ENCODE measurements around the gene LRRC23. TPM values are rescaled to one million over a fixed set of nuclear protein-coding genes. Genes with fewer than 3 reads are reported as not detected.

LRRC23 gene
- total RNA-seq, 2 experiments from 2014 or later: 3.2 to 4.7 TPM

DNA sequence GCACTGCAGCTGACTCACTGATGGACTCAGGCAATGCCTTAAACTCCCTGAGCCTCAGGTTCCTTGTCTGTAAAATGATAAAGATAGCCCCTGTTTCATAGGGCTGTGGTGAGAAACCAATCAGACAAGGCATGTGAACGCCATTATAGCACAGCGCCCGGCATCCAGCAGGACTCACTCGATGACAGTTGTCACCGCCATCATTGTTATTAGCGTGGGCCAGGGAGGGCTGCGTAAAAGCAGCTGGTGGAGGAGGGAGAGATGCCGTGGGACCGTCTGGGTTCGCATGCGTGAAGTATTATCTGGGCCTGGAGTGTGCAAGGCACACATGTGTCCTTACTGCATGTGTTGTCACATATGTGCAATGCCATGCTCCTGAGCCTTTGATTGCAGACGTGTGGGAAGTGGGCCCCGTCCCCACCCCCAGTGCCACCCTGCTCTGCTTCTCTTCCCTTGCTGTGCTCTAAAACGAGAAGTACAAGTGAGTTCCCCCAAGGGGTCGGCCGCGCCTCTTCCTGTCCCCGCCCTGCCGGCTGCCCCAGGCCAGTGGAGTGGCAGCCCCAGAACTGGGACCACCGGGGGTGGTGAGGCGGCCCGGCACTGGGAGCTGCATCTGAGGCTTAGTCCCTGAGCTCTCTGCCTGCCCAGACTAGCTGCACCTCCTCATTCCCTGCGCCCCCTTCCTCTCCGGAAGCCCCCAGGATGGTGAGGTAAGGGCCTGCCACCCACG is 46.4 kb downstream of the LRRC23 start, which contains the start of gene PTPN6:
TSS of gene PTPN6 (plus strand) at position 546 of the 730 bp plus-strand sequence. CDS start at position 703, 157 bp downstream.
- Histone ChIP-seq H3K4me3 (ENCODE audit: low read length) (peak within 1 kb of the TSS; percentile 98), H3K27me3 (ENCODE audit: control insufficient read depth in 1 of 2, insufficient read depth in 2 of 2, low read length in 2 of 2) (no peaks in the 10 kb centered on the region), H3K27ac (ENCODE audit: low read depth in 1 of 2, low read length in 2 of 2) (peak within 1 kb of the TSS; percentile 80 to 96), H3K9me3 (ENCODE audit: control insufficient read depth in 1 of 2, insufficient read depth in 1 of 2, low read length in 2 of 2) (no peaks in the 10 kb centered on the region), H3K4me1 (ENCODE audit: insufficient read depth, low read length) (peaks cover 94% of the 10 kb centered on the region), H3K36me3 (ENCODE audit: insufficient read depth, low read length) (peaks cover 34% of the 10 kb centered on the region)
- Mint-ChIP-seq H3K9me3 (no peaks in the 10 kb centered on the region), H3K4me1 (ENCODE audit: low read depth) (peaks cover 89% of the 10 kb centered on the region), H3K4me3 (peak within 1 kb of the TSS; percentile 100), H3K36me3 (ENCODE audit: low read depth) (peaks cover 50% of the 10 kb centered on the region), H3K27ac (peak within 1 kb of the TSS; percentile 97), H3K27me3 (no peaks in the 10 kb centered on the region)
- intact Hi-C loops (cut with DNase I, micrococcal nuclease): loop anchor here in 1 of 2 experiments (5.0 kb wide), 1 partner anchor 99 kb away; the partner anchor contains the start of genes CDCA3 and USP5
- ChIA-PET POLR2A (interaction anchor here (0.6 to 16.4 kb wide), 8 partner anchors 3 to 227 kb away, joined by 3 to 963 read pairs (median 7); partner anchors contain the start of genes ATN1, C12orf57, COPS7A and LRRC23), CTCF (interaction anchor here (2.0 to 10.8 kb wide), 2 partner anchors 10 to 13 kb away, joined by 5 to 324 read pairs; no protein-coding TSS in a partner anchor)
- ATAC-seq (ENCODE audit: poor library complexity): peak; percentile 30
- peak in 11 of 14 experiments; percentile 45 to 86 (median 66) for DNase-seq
- no peak for TF ChIP-seq CTCF (IDR thresholded peaks at IDR 0.05)

DNA sequence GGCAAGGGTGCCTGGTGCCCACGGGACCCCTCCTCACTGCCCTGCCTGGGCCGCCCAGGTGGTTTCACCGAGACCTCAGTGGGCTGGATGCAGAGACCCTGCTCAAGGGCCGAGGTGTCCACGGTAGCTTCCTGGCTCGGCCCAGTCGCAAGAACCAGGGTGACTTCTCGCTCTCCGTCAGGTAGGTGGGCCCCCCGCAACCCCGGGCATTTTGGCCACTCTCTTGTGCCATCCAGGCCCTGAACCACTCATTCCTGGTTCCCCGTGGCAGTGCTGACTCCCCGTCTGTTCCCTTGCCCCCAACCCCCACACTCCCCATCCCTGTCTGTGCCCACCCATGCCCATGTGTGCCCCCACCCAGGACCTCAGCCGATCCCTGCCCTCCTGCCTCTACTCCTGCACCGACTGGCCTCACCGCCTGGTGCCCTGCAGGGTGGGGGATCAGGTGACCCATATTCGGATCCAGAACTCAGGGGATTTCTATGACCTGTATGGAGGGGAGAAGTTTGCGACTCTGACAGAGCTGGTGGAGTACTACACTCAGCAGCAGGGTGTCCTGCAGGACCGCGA is 47.0 kb downstream of the LRRC23 start:
- ATAC-seq (ENCODE audit: poor library complexity) (peak; percentile 30), DNase-seq (peak in 5 of 14 experiments; percentile 42 to 77 (median 51))
- Mint-ChIP-seq H3K27ac (peak overlapping the region; percentile 97), H3K4me3 (peak overlapping the region; percentile 100), H3K4me1 (ENCODE audit: low read depth) (peaks cover 90% of the 10 kb centered on the region), H3K36me3 (ENCODE audit: low read depth) (peaks cover 57% of the 10 kb centered on the region), H3K9me3 (no peaks in the 10 kb centered on the region), H3K27me3 (no peaks in the 10 kb centered on the region)
- Histone ChIP-seq H3K4me3 (ENCODE audit: low read length) (peak overlapping the region; percentile 98), H3K9me3 (ENCODE audit: control insufficient read depth in 1 of 2, insufficient read depth in 1 of 2, low read length in 2 of 2) (no peaks in the 10 kb centered on the region), H3K27me3 (ENCODE audit: control insufficient read depth in 1 of 2, insufficient read depth in 2 of 2, low read length in 2 of 2) (no peaks in the 10 kb centered on the region), H3K27ac (ENCODE audit: low read depth in 1 of 2, low read length in 2 of 2) (peak overlapping the region; percentile 80 to 96), H3K36me3 (ENCODE audit: insufficient read depth, low read length) (peaks cover 39% of the 10 kb centered on the region), H3K4me1 (ENCODE audit: insufficient read depth, low read length) (peaks cover 94% of the 10 kb centered on the region)
- TF ChIP-seq CTCF (IDR thresholded peaks at IDR 0.05): no peak
- POLR2A ChIA-PET: interaction anchor here (0.6 to 16.4 kb wide), 9 partner anchors 4 to 228 kb away, joined by 3 to 963 read pairs (median 4); partner anchors contain the start of genes C12orf57, COPS7A, LRRC23 and PTPN6
- intact Hi-C loops (cut with DNase I, micrococcal nuclease): loop anchor here in 1 of 2 experiments (1.0 to 5.0 kb wide), 2 partner anchors 7 to 99 kb away; partner anchors contain the start of genes C12orf57, CDCA3 and USP5
- CTCF ChIA-PET: interaction anchor here (0.6 to 10.8 kb wide), 4 partner anchors 9 to 79 kb away, joined by 3 to 324 read pairs (median 4); partner anchors contain the start of gene SPSB2
